ENCODE results near the gene AAK1.
"Not testable (repeated sequence)": the region's sequence is repeated elsewhere in the genome, so short reads cannot be mapped to it uniquely, and the experiment has no call there.

Gene AAK1

GRCh38 chr2:69452687-69453086 lies 190.9 kb downstream of the AAK1 start:
- TF ChIP-seq CTCF (IDR thresholded peaks at IDR 0.05; ENCODE audit: control insufficient read depth, extremely low read depth, insufficient read depth), result no peak

GRCh38 chr2:69450735-69451416 lies 192.7 kb downstream of the AAK1 start:
- no peak for DNase-seq (ENCODE audit: low read depth)
- no peak overlapping the region for H3K4me3 ChIP-seq (ENCODE audit: low read depth, low read length)
- TF ChIP-seq CTCF (IDR thresholded peaks at IDR 0.05; ENCODE audit: control insufficient read depth, extremely low read depth, insufficient read depth), result no peak

More at GRCh38 chr2:69452687-69453086, 190.9 kb downstream of the AAK1 start:
- no peak for DNase-seq (ENCODE audit: low read depth)
- H3K4me3 ChIP-seq (ENCODE audit: low read depth, low read length), result no peak overlapping the region

GRCh38 chr2:69449906-69450305 lies 193.6 kb downstream of the AAK1 start:
- no peak overlapping the region for H3K4me3 ChIP-seq (ENCODE audit: low read depth, low read length)

GRCh38 chr2:69443673-69444072 lies 199.9 kb downstream of the AAK1 start:
- H3K4me3 ChIP-seq (ENCODE audit: low read depth, low read length); DNase-seq (ENCODE audit: low read depth): not testable (repeated sequence)

More at GRCh38 chr2:69449906-69450305, 193.6 kb downstream of the AAK1 start:
- no peak for DNase-seq (ENCODE audit: low read depth)
- TF ChIP-seq CTCF (IDR thresholded peaks at IDR 0.05; ENCODE audit: control insufficient read depth, extremely low read depth, insufficient read depth), result no peak

GRCh38 chr2:69439499-69439898 lies 204.0 kb downstream of the AAK1 start:
- not testable (repeated sequence) for H3K4me3 ChIP-seq (ENCODE audit: low read depth, low read length); DNase-seq (ENCODE audit: low read depth)

GRCh38 chr2:69438580-69438979 lies 205.0 kb downstream of the AAK1 start:
- no peak for TF ChIP-seq CTCF (IDR thresholded peaks at IDR 0.05; ENCODE audit: control insufficient read depth, extremely low read depth, insufficient read depth)
- no peak overlapping the region for H3K4me3 ChIP-seq (ENCODE audit: low read depth, low read length)
- DNase-seq (ENCODE audit: low read depth), result no peak

GRCh38 chr2:69437751-69438154 lies 205.8 kb downstream of the AAK1 start:
- no peak for TF ChIP-seq CTCF (IDR thresholded peaks at IDR 0.05; ENCODE audit: control insufficient read depth, extremely low read depth, insufficient read depth)
- peak overlapping the region; percentile 49 for H3K4me3 ChIP-seq (ENCODE audit: low read depth, low read length)
- DNase-seq (ENCODE audit: low read depth), result no peak
